ENCODE data around the gene TAF1C. TPM values are rescaled to one million over a fixed set of nuclear protein-coding genes. Genes with fewer than 3 reads are reported as not detected.

Gene TAF1C
- total RNA-seq, 1 experiment from 2014 or later, result 89.7 TPM

GRCh38 chr16:84225571-84225970, 38.7 kb upstream of the TAF1C start:
- Mint-ChIP-seq H3K9me3 (no peaks in the 10 kb centered on the region), H3K4me3 (no peak overlapping the region), H3K4me1 (peaks cover 12% of the 10 kb centered on the region), H3K27me3 (ENCODE audit: low read depth) (no peaks in the 10 kb centered on the region), H3K36me3 (no peaks in the 10 kb centered on the region), H3K27ac (no peak overlapping the region)
- ATAC-seq, result no peak
- no peak for DNase-seq (ENCODE audit: low spot score)
- ChIA-PET POLR2A (no interaction called here), CTCF (interaction anchor here (0.9 kb wide), 1 partner anchor 38 kb away, joined by 4 read pairs; the partner anchor contains the start of gene TAF1C)
- TF ChIP-seq NFYB (CRISPR knock-in tag; conservative IDR thresholded peaks at IDR 0.05; ENCODE audit: low read depth) (no peak), EMX1 (CRISPR knock-in tag; IDR thresholded peaks at IDR 0.05) (no peak), USF2 (CRISPR knock-in tag; IDR thresholded peaks at IDR 0.05) (no peak), ZNF138 (CRISPR knock-in tag; conservative IDR thresholded peaks at IDR 0.05) (no peak), OVOL2 (CRISPR knock-in tag; IDR thresholded peaks at IDR 0.05; ENCODE audit: borderline replicate concordance) (no peak), ZMAT4 (CRISPR knock-in tag; IDR thresholded peaks at IDR 0.05) (no peak), NFE2L1 (CRISPR knock-in tag; IDR thresholded peaks at IDR 0.05) (no peak), ZNF121 (CRISPR knock-in tag; IDR thresholded peaks at IDR 0.05) (no peak), GRHL2 (CRISPR knock-in tag; IDR thresholded peaks at IDR 0.05; ENCODE audit: insufficient replicate concordance, severe bottlenecking) (no peak), GABPB1 (CRISPR knock-in tag; IDR thresholded peaks at IDR 0.05) (no peak), TEAD1 (CRISPR knock-in tag; IDR thresholded peaks at IDR 0.05) (no peak), CBFB (CRISPR knock-in tag; IDR thresholded peaks at IDR 0.05; ENCODE audit: low read depth) (no peak), ZNF396 (CRISPR knock-in tag; IDR thresholded peaks at IDR 0.05; ENCODE audit: borderline replicate concordance) (no peak)

GRCh38 chr16:84225126-84225525, 38.3 kb upstream of the TAF1C start:
- POLR2A ChIA-PET, result no interaction called here
- Mint-ChIP-seq H3K27ac (no peak overlapping the region), H3K9me3 (no peaks in the 10 kb centered on the region), H3K4me3 (no peak overlapping the region), H3K36me3 (no peaks in the 10 kb centered on the region), H3K27me3 (ENCODE audit: low read depth) (no peaks in the 10 kb centered on the region), H3K4me1 (peaks cover 12% of the 10 kb centered on the region)
- CTCF ChIA-PET, result interaction anchor here (0.9 kb wide), 1 partner anchor 38 kb away, joined by 4 read pairs; the partner anchor contains the start of gene TAF1C
- no peak for ATAC-seq
- no peak for DNase-seq (ENCODE audit: low spot score)
- TF ChIP-seq NFE2L1 (CRISPR knock-in tag; IDR thresholded peaks at IDR 0.05) (no peak), ZBTB21 (CRISPR knock-in tag; IDR thresholded peaks at IDR 0.05; ENCODE audit: borderline replicate concordance) (no peak), NFYB (CRISPR knock-in tag; conservative IDR thresholded peaks at IDR 0.05; ENCODE audit: low read depth) (no peak), ERG (CRISPR knock-in tag; IDR thresholded peaks at IDR 0.05) (no peak), FOXP4 (CRISPR knock-in tag; IDR thresholded peaks at IDR 0.05) (no peak), ZNF416 (CRISPR knock-in tag; IDR thresholded peaks at IDR 0.05) (no peak), ZNF423 (CRISPR knock-in tag; IDR thresholded peaks at IDR 0.05) (no peak), HMGXB4 (CRISPR knock-in tag; IDR thresholded peaks at IDR 0.05) (no peak), FOXJ3 (CRISPR knock-in tag; IDR thresholded peaks at IDR 0.05; ENCODE audit: borderline replicate concordance) (no peak), MYBL2 (CRISPR knock-in tag; IDR thresholded peaks at IDR 0.05) (no peak), AFF4 (CRISPR knock-in tag; IDR thresholded peaks at IDR 0.05; ENCODE audit: borderline replicate concordance) (no peak), OVOL2 (CRISPR knock-in tag; IDR thresholded peaks at IDR 0.05; ENCODE audit: borderline replicate concordance) (no peak)
